K562 (cell line): Measurements from ENCODE around the gene ANAPC2. TPM values are rescaled to one million over a fixed set of nuclear protein-coding genes. Genes with fewer than 3 reads are reported as not detected.

Experiments
- ATAC-seq: fragments of 200-7000 bp; cut with Tn5 transposase; 3 replicates; pipeline ENCODE4 v1.9.1; 2020; ENCODE audit warnings: moderate library complexity
- BruUV-seq: library from RNA; stranded (reverse); fragments of 400-500 nt; replicated peaks from 2 replicates; lab custom pipeline; 2021; lab: Mats Ljungman, UMichigan
- CTCF ChIA-PET: fragments of 300-600 bp; formaldehyde crosslinking; extraction: SDS; loops from one replicate; lab custom pipeline; 2021; ENCODE audit warnings: low intra/inter-chr PET ratio; lab: Yijun Ruan, JAX
- POLR2A ChIA-PET: fragments of 300-600, 350-650 bp; sonication (Branson Sonifier 250); formaldehyde crosslinking; extraction: SDS; loops from one replicate; lab custom pipeline; 2021; ENCODE audit warnings: antibody characterized with exemption, inconsistent platforms; lab: Yijun Ruan, JAX
- DNase-seq, 4 experiments: peaks; one replicate each; pipeline versions ENCODE4 v3.0.0 to v3.0.0-alpha.2; 2011 to 2018; ENCODE audit warnings: low spot score in 3 of 4, mixed read lengths in 3 of 4; ENCODE audit errors: extremely low read depth in 1 of 4
- FAIRE-seq: peaks from 2 replicates; lab custom pipeline; 2011; peaks lifted over from hg19 to GRCh38; lab: Jason Lieb, UNC
- H2AFZ ChIP-seq: 2 replicates; pipeline ENCODE4 v1.6.0; 2011; ENCODE audit warnings: low read depth, low read length, control low read depth, inconsistent platforms
- H3K27ac ChIP-seq: fragments of 200-600 bp; 3 replicates; pipeline ENCODE4 v1.8.0; 2011; ENCODE audit warnings: low read depth, mild to moderate bottlenecking, control low read depth, inconsistent platforms, low read length, moderate library complexity, mixed read lengths; ENCODE audit errors: extremely low read depth
- H3K27me3 ChIP-seq, 2 experiments: fragments of 300-600 bp in 1 of 2; 2 replicates in 1 of 2; 3 replicates in 1 of 2; pipeline versions ENCODE4 v1.6.0 to v1.8.0; 2011; ENCODE audit warnings: inconsistent platforms in 2 of 2, low read length in 2 of 2, mild to moderate bottlenecking in 1 of 2, mixed read lengths in 1 of 2, moderate library complexity in 1 of 2; ENCODE audit not compliant: control insufficient read depth in 2 of 2, insufficient read depth in 2 of 2
- H3K36me3 ChIP-seq: fragments of 300-600 bp; 3 replicates; pipeline ENCODE4 v1.8.0; 2011; ENCODE audit warnings: mild to moderate bottlenecking, low read length, inconsistent platforms; ENCODE audit not compliant: control insufficient read depth, insufficient read depth
- H3K4me1 ChIP-seq, 2 experiments: fragments of 200-600 bp in 1 of 2; replicated peaks in 1 of 2; 2 replicates in 1 of 2; 3 replicates in 1 of 2; pipeline versions ENCODE4 v1.5.1 to v1.8.0; 2011; ENCODE audit warnings: inconsistent platforms in 2 of 2, low read length in 2 of 2, mild to moderate bottlenecking in 1 of 2, mixed read lengths in 1 of 2, moderate library complexity in 1 of 2; ENCODE audit not compliant: control insufficient read depth in 2 of 2, insufficient read depth in 2 of 2
- H3K4me2 ChIP-seq: 2 replicates; pipeline ENCODE4 v1.6.1; 2011; ENCODE audit warnings: low read length, control low read depth, inconsistent platforms, mixed read lengths; ENCODE audit not compliant: insufficient read depth
- H3K4me3 ChIP-seq: fragments of 200-600 bp; sonication (generic), shearing (Covaris generic); 2 replicates; pipeline ENCODE4 v1.5.1; 2016; ENCODE audit warnings: control low read depth, inconsistent platforms
- H3K79me2 ChIP-seq: fragments of 200-600 bp; 3 replicates; pipeline ENCODE4 v1.8.0; 2011; ENCODE audit warnings: low read length, inconsistent platforms; ENCODE audit not compliant: control insufficient read depth, insufficient read depth
- H3K9ac ChIP-seq, 2 experiments: 2 replicates each; pipeline versions ENCODE4 v1.6.0 to v1.6.1; 2011; ENCODE audit warnings: low read depth in 2 of 2, low read length in 2 of 2, control low read depth in 1 of 2, inconsistent platforms in 1 of 2, mild to moderate bottlenecking in 1 of 2, mixed read lengths in 1 of 2; ENCODE audit not compliant: insufficient read depth in 1 of 2
- H3K9me1 ChIP-seq: one replicate; pipeline ENCODE4 v1.6.0; 2011; ENCODE audit warnings: inconsistent platforms, mild to moderate bottlenecking, low read length, moderate library complexity; ENCODE audit not compliant: control insufficient read depth, insufficient read depth
- H3K9me3 ChIP-seq: replicated peaks from 2 replicates; pipeline ENCODE4 v1.5.1; 2011; ENCODE audit warnings: low read depth, low read length, inconsistent platforms; ENCODE audit not compliant: control insufficient read depth, insufficient read depth
- H4K20me1 ChIP-seq: replicated peaks from 2 replicates; pipeline ENCODE4 v1.6.1; 2011; ENCODE audit warnings: low read length, inconsistent platforms, mixed read lengths; ENCODE audit not compliant: control insufficient read depth, insufficient read depth
- GABPA ChIP-seq: fragments of 200-800 bp; sonication (Bioruptor generic); conservative IDR thresholded peaks from 2 replicates; pipeline ENCODE4 v1.6.1; 2016; ENCODE audit warnings: low read depth, missing genetic modification characterization, missing compliant biosample characterization
- GATAD2A ChIP-seq: fragments of 450-650 bp; IDR thresholded peaks from 2 replicates; pipeline ENCODE4 v1.6.1; 2017
- GTF2E2 ChIP-seq: fragments of 200-800 bp; sonication (Bioruptor generic); IDR thresholded peaks from 2 replicates; pipeline ENCODE4 v1.6.1; 2016; ENCODE audit warnings: missing genetic modification characterization, missing compliant biosample characterization
- KAT7 ChIP-seq: sonication (generic); formaldehyde crosslinking; IDR thresholded peaks from 2 replicates; pipeline ENCODE4 v1.8.0; 2022; ENCODE audit warnings: missing genetic modification reagents, mild to moderate bottlenecking, borderline replicate concordance
- RFX7 ChIP-seq: fragments of 250-450 bp; sonication (Bioruptor Pico); IDR thresholded peaks from 2 replicates; pipeline ENCODE4 v1.5.1; 2021; ENCODE audit warnings: mild to moderate bottlenecking
- SAFB ChIP-seq: fragments of 200-400 bp; formaldehyde crosslinking; IDR thresholded peaks from 2 replicates; pipeline ENCODE4 v1.6.1; 2017; ENCODE audit warnings: low read depth, low read length, borderline replicate concordance
- TAF7 ChIP-seq: fragments of 450-650 bp; IDR thresholded peaks from 2 replicates; pipeline ENCODE4 v1.6.1; 2016; ENCODE audit warnings: missing genetic modification characterization, missing compliant biosample characterization
- ZBTB8A ChIP-seq: fragments of 450-650 bp; IDR thresholded peaks from 2 replicates; pipeline ENCODE4 v1.6.1; 2018; ENCODE audit warnings: mild to moderate bottlenecking, moderate library complexity; ENCODE audit not compliant: partially characterized antibody
- ZFP36 ChIP-seq: fragments of 150-350 bp; IDR thresholded peaks from 2 replicates; pipeline ENCODE4 v1.6.1; 2018; ENCODE audit warnings: low read length, low read depth; ENCODE audit not compliant: partially characterized antibody
- ZFX ChIP-seq: sonication (generic); formaldehyde crosslinking; IDR thresholded peaks from 2 replicates; pipeline ENCODE4 v1.8.0; 2022; ENCODE audit warnings: mild to moderate bottlenecking, missing genetic modification reagents, moderate library complexity
- ZNF133 ChIP-seq: fragments of 250-450 bp; sonication (Bioruptor Pico); IDR thresholded peaks from 2 replicates; pipeline ENCODE4 v1.4.0; 2020; ENCODE audit warnings: mild to moderate bottlenecking
- ZNF699 ChIP-seq: fragments of 250-450 bp; sonication (Bioruptor Pico); IDR thresholded peaks from 2 replicates; pipeline ENCODE4 v1.8.0; 2021; ENCODE audit warnings: mild to moderate bottlenecking, moderate library complexity; ENCODE audit not compliant: insufficient replicate concordance
- WGBS: fragments of 100-300 bp; shearing (Covaris generic); methylation state at CpG from one replicate; pipeline ENCODE4 v1.1.6; 2016; ENCODE audit warnings: low coverage, mixed read lengths; ENCODE audit not compliant: insufficient coverage; ENCODE audit errors: missing lambda C conversion rate; 5-methylcytosine and 5-hydroxymethylcytosine counted together
- in situ Hi-C: fragments of 300-500 bp; cut with MboI; formaldehyde crosslinking; loops from 4 replicates; pipeline ENCODE4 v1.15.0; 2018; ENCODE audit warnings: inconsistent platforms, mixed read lengths
- intact Hi-C: fragments of 100-400 bp; cut with micrococcal nuclease; formaldehyde crosslinking; loops from 2 replicates; pipeline ENCODE4 v1.14.2; 2022
- polyA plus RNA-seq, 8 experiments: library from polyadenylated mRNA; depleted of rRNA in 4 of 8; stranded (reverse) in 5 of 8; unstranded in 3 of 8; fragments of >200 nt; fragmentation: Nextera tagmentation in 2 of 8; fragmentation: Illumina TruSeq in 1 of 8; extraction: Ambion mirVana in 2 of 8; extraction: Trizol in 1 of 8; gene quantifications; 2 replicates each; pipeline versions ENCODE4 v1.2.1 to v1.2.3, GENCODE V29; 2011 to 2014; ENCODE audit warnings: inconsistent platforms in 1 of 8, missing spikeins in 1 of 8
- total RNA-seq, 7 experiments: library from RNA; depleted of rRNA in 6 of 7; stranded (reverse); fragments of >200 nt in 6 of 7; fragmentation: Illumina TruSeq in 2 of 7; extraction: Trizol in 2 of 7; gene quantifications; 2 replicates each; pipeline versions ENCODE4 v1.2.1 to v1.2.3, GENCODE V29; 2011 to 2021; ENCODE audit warnings: low replicate concordance in 1 of 7
- TF ChIP-seq, protein P1 (sequence below): fragments of 200-800 bp; sonication (Bioruptor generic); IDR thresholded peaks from 2 replicates; pipeline ENCODE4 v1.6.1; 2017; ENCODE audit warnings: missing genetic modification characterization, missing compliant biosample characterization
- TF ChIP-seq, protein P2 (sequence below): sonication (generic); formaldehyde crosslinking; IDR thresholded peaks from 2 replicates; pipeline ENCODE4 v1.8.0; 2023; ENCODE audit warnings: missing genetic modification reagents, mild to moderate bottlenecking, borderline replicate concordance

Gene ANAPC2
- total and polyA plus RNA-seq, 9 of the 15 experiments (the other 6 are each of a cell fraction or from before 2014, with no cell fraction given): 0.11 to 56.5 (median 17.1) TPM; not detected in 1

DNA sequence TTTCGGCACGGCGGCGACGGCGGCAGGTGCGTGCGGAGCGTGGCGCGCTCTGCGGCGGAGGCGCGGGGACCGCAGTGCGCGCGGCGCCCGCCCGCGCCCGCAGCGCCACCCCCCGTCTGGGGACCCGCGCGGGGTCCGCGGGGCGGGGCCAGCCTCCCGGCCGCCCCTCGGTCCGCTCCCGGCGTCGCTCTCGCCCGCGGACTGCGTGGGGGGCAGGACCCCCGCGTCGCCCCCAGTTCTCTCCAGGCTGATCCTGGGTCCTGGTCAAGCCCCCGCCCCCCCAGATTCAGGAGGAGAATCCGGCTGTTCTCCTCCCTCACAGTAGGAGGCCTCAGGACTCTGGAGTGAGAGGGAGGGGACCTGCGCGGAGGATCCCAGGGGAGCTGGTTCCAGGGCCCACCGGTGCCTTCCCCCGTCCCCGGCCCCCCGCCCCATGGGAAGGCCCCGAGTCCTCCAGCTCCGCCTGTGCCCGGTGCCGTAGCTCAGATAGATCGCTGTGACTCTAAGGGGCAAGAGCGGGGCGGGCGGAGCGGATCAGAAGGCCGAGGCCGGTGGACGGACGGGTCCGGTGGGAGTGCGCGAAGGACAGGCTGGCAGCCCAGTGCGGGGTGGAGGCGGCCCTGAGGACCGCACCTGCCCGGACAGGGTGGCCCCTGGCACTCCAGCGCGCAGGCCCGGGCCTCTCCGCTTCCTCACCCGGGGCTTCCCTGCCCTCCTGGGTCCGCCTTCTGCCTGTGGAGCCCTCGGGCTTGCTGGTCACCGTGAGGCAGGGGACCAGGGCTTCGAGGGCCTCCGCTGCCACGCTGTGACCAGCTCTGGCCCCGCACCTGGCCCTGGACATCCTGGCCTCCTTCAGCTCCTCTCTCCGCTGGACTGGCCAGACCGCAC lies 34.1 kb upstream of the ANAPC2 start, which contains the start of gene RNF208:
Gene RNF208 (minus strand): TSS at position 51 of the 888 bp plus-strand sequence. CDS start 1,028 bp downstream, outside the sequence.
- H3K79me2 ChIP-seq: peaks cover 16% of the 10 kb centered on the region; the same call in 2 of the 3 replicates
- 53% methylated on average over 10 of the region's 88 CpGs for WGBS
- H3K4me1 ChIP-seq: peaks cover 33 to 95% of the 10 kb centered on the region in 2 experiments
- no peaks in the 10 kb centered on the region for H3K9me1 ChIP-seq
- ChIA-PET POLR2A (interaction anchor here (0.6 to 2.1 kb wide), 11 partner anchors 12 to 176 kb away, joined by 3 to 12 read pairs (median 5); partner anchors contain the start of genes SAPCD2, TPRN and TUBB4B), CTCF (no interaction called here)
- DNase-seq (no peak), FAIRE-seq (no peak), ATAC-seq (peak; percentile 0; the same call in 1 of the 3 replicates)
- H3K27me3 ChIP-seq: no peaks in the 10 kb centered on the region
- peak within 1 kb of the TSS; percentile 85 for H3K4me3 ChIP-seq
- no peaks in the 10 kb centered on the region for H4K20me1 ChIP-seq
- H3K9me3 ChIP-seq: no peaks in the 10 kb centered on the region
- peak within 1 kb of the TSS; percentile 70 for H2AFZ ChIP-seq
- peak within 1 kb of the TSS; percentile 74 for H3K4me2 ChIP-seq
- no TSS peak for BruUV-seq
- H3K36me3 ChIP-seq: peaks cover 11% of the 10 kb centered on the region; the same call in 1 of the 3 replicates
- intact Hi-C loops (no loop called here), in situ Hi-C loops (no loop called here)
- peak within 1 kb of the TSS; percentile 83 for H3K27ac ChIP-seq
- H3K9ac ChIP-seq: peak within 1 kb of the TSS; percentile 68 to 97
- TF ChIP-seq, protein P1, sequence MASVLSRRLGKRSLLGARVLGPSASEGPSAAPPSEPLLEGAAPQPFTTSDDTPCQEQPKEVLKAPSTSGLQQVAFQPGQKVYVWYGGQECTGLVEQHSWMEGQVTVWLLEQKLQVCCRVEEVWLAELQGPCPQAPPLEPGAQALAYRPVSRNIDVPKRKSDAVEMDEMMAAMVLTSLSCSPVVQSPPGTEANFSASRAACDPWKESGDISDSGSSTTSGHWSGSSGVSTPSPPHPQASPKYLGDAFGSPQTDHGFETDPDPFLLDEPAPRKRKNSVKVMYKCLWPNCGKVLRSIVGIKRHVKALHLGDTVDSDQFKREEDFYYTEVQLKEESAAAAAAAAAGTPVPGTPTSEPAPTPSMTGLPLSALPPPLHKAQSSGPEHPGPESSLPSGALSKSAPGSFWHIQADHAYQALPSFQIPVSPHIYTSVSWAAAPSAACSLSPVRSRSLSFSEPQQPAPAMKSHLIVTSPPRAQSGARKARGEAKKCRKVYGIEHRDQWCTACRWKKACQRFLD (CRISPR knock-in tag): no peak
- no peak for TF ChIP-seq ZNF699 (CRISPR knock-in tag)
- TF ChIP-seq, protein P2, sequence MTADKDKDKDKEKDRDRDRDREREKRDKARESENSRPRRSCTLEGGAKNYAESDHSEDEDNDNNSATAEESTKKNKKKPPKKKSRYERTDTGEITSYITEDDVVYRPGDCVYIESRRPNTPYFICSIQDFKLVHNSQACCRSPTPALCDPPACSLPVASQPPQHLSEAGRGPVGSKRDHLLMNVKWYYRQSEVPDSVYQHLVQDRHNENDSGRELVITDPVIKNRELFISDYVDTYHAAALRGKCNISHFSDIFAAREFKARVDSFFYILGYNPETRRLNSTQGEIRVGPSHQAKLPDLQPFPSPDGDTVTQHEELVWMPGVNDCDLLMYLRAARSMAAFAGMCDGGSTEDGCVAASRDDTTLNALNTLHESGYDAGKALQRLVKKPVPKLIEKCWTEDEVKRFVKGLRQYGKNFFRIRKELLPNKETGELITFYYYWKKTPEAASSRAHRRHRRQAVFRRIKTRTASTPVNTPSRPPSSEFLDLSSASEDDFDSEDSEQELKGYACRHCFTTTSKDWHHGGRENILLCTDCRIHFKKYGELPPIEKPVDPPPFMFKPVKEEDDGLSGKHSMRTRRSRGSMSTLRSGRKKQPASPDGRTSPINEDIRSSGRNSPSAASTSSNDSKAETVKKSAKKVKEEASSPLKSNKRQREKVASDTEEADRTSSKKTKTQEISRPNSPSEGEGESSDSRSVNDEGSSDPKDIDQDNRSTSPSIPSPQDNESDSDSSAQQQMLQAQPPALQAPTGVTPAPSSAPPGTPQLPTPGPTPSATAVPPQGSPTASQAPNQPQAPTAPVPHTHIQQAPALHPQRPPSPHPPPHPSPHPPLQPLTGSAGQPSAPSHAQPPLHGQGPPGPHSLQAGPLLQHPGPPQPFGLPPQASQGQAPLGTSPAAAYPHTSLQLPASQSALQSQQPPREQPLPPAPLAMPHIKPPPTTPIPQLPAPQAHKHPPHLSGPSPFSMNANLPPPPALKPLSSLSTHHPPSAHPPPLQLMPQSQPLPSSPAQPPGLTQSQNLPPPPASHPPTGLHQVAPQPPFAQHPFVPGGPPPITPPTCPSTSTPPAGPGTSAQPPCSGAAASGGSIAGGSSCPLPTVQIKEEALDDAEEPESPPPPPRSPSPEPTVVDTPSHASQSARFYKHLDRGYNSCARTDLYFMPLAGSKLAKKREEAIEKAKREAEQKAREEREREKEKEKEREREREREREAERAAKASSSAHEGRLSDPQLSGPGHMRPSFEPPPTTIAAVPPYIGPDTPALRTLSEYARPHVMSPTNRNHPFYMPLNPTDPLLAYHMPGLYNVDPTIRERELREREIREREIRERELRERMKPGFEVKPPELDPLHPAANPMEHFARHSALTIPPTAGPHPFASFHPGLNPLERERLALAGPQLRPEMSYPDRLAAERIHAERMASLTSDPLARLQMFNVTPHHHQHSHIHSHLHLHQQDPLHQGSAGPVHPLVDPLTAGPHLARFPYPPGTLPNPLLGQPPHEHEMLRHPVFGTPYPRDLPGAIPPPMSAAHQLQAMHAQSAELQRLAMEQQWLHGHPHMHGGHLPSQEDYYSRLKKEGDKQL (CRISPR knock-in tag): 0 out of 2 replicates have a peak, but pooled peaks have one; percentile 39
- TF ChIP-seq ZFX (CRISPR knock-in tag): 0 out of 2 replicates have a peak, but pooled peaks have one; percentile 39
- TF ChIP-seq TAF7 (tag): no peak
- TF ChIP-seq GTF2E2 (tag): no peak
- TF ChIP-seq GABPA (tag): no peak
- TF ChIP-seq RFX7: no peak
- no peak for TF ChIP-seq ZBTB8A
- TF ChIP-seq GATAD2A: no peak
- no peak for TF ChIP-seq ZNF133 (CRISPR knock-in tag)
- 0 out of 2 replicates have a peak, but pooled peaks have one; percentile 27 for TF ChIP-seq SAFB
- no peak for TF ChIP-seq ZFP36
- no peak for TF ChIP-seq KAT7
